Adrenal gland (tissue), 12 donors: ENCODE data around the gene MYH7. TPM values are rescaled to one million over a fixed set of nuclear protein-coding genes. Genes with fewer than 3 reads are reported as not detected.

Source experiments
- DNase-seq, 7 donors: peaks; one replicate each; pipeline ENCODE4 v3.0.0-alpha.2; 2019 to 2020
- H3K27ac ChIP-seq, 5 donors: fragments of 200-600 bp; sonication (generic) in 4 of 5; 1 replicate in 3 of 5; 2 replicates in 2 of 5; pipeline versions ENCODE4 v1.5.1 to v1.8.0; 2016 to 2020; ENCODE audit warnings: mild to moderate bottlenecking in 1 of 5
- H3K27me3 ChIP-seq: fragments of 200-600 bp; 2 replicates; pipeline ENCODE4 v1.8.0; 2021
- H3K36me3 ChIP-seq, 2 donors: fragments of 200-600 bp; replicated peaks in 1 of 2; 1 replicate in 1 of 2; 2 replicates in 1 of 2; pipeline versions ENCODE4 v1.5.1 to v1.8.0; 2018 to 2022
- H3K4me1 ChIP-seq, 2 donors: fragments of 200-600 bp; replicated peaks in 1 of 2; 1 replicate in 1 of 2; 2 replicates in 1 of 2; pipeline versions ENCODE4 v1.5.1 to v1.8.0; 2018 to 2021
- H3K4me3 ChIP-seq, 4 donors: fragments of 200-600 bp; sonication (generic) in 3 of 4; one replicate each; pipeline ENCODE4 v1.5.1; 2016 to 2018
- H3K9me3 ChIP-seq, 3 donors: fragments of 200-600 bp; sonication (generic) in 1 of 3; replicated peaks in 1 of 3; 1 replicate in 2 of 3; 2 replicates in 1 of 3; pipeline versions ENCODE4 v1.5.1 to v1.8.0; 2016 to 2021
- CTCF ChIP-seq, 6 experiments: fragments of 450-650 bp in 4 of 6; fragments of 200-600 bp in 2 of 6; sonication (generic) in 1 of 6; IDR thresholded peaks; 1 replicate in 5 of 6; 2 replicates in 1 of 6; pipeline versions ENCODE4 v1.5.1 to v1.8.0; 2016 to 2021; ENCODE audit warnings: antibody characterized with exemption in 6 of 6, mild to moderate bottlenecking in 2 of 6, moderate library complexity in 1 of 6
- POLR2A ChIP-seq, 2 donors: fragments of 450-650 bp; IDR thresholded peaks; one replicate each; pipeline ENCODE4 v1.6.1; 2017; ENCODE audit warnings: antibody characterized with exemption in 2 of 2, mild to moderate bottlenecking in 2 of 2, moderate library complexity in 1 of 2
- WGBS, 4 donors: extraction: QIAGEN DNeasy Blood & Tissue Kit in 2 of 4; methylation state at CpG; one replicate each; pipeline versions ENCODE4 v1.1.5 to v1.1.7; 2013 to 2017; 5-methylcytosine and 5-hydroxymethylcytosine counted together
- intact Hi-C, 2 donors: fragments of 100-400 bp; cut with DNase I; formaldehyde crosslinking; loops; one replicate each; pipeline versions ENCODE4 v1.14.1 to v1.15.0; 2022 to 2023
- polyA plus RNA-seq, 3 donors: library from polyadenylated mRNA; stranded (reverse); fragments of 200-250 nt in 2 of 3; fragments of 350-450 nt in 1 of 3; fragmentation: Illumina TruSeq in 1 of 3; extraction: RNeasy Lipid Tissue Mini Kit (QIAGEN cat#74804) in 1 of 3; gene quantifications; one replicate each; pipeline ENCODE4 v1.2.3, GENCODE V29; 2013 to 2014
- total RNA-seq, 9 donors: library from RNA; depleted of rRNA in 4 of 9; stranded (reverse); fragments of >200 nt in 4 of 9; fragments of 120-200 nt in 1 of 9; fragmentation: NEBNext Ultra II Directional in 1 of 9; extraction: Animal tissue kit (Norgen Biotek cat#: 25700) in 1 of 9; gene quantifications; one replicate each; pipeline versions ENCODE4 v1.1.0 to v1.2.4, GENCODE V29; 2013 to 2023
- donor health status: healthy with polysubstance abuse.
- donor health status: Bipolar disorder and iron deficiency.
- donor health status: DM: yes; HTN: yes; CAD: no.
- donor health status: DM: no; HTN: no; CAD: no.
- donor health status: DM: no; HTN: no; CAD: no.
- donor health status: DM: yes; HTN: yes; CAD: no.

The MYH7 gene
- total and polyA plus RNA-seq, 12 donors, result 0.06 to 7.1 (median 0.64) TPM; not detected in 4

GRCh38 chr14:23436327-23437132 lies 1.1 kb upstream of the MYH7 start:
- Histone ChIP-seq H3K27ac (peak overlapping the region in 1 of 5 donors; percentile 52), H3K36me3 (no peaks in the 10 kb centered on the region), H3K4me3 (no peak overlapping the region), H3K9me3 (no peaks in the 10 kb centered on the region), H3K27me3 (no peaks in the 10 kb centered on the region), H3K4me1 (no peaks in the 10 kb centered on the region)
- peak in 3 of 7 donors; percentile 6 to 89 (median 38) for DNase-seq
- TF ChIP-seq POLR2A (IDR thresholded peaks at IDR 0.05) (no peak), CTCF (IDR thresholded peaks at IDR 0.05) (no peak)
- 63 to 77% (median 75%) methylated on average over 12 to 15 of the region's 15 CpGs for whole genome bisulfite sequencing, 4 donors
- intact Hi-C loops, result no loop called here

DNA sequence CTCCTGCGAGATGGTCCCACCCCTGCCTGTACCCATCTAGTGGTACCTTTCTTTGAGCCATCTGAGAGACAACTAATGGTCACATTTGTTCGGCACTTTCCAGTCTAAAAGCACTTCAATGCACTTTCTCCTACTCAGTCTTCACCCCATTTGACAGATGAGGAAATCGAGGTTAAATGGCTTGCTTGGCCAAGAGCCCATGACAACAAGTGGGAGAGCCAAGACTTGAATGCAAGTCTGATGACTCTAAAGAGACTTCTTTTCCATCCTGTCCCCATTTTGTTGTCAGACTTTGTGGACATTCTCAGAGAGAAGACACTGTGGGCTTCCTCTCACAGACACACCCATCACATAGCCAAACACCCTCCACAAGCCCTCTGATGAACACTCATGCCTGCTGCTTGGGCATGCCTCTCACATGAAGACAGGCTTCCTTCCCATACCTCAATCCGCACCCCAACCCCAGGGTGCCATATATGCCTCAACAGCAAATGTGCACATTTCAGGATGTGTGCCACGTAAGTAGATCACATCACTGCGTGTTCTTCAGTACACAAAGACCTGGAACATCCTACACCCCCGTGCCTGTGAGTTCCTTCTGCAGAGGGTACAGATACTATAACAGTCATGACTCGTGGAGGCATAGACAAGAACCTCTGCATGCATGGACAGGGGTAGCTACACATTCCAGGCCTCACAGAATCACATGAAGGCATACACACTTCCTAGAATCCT lies 805 bp downstream of the MYH7 start:
- no peaks in the 10 kb centered on the region for H3K36me3 ChIP-seq
- no peak overlapping the region for H3K4me3 ChIP-seq
- WGBS, 4 donors, result 72 to 81% (median 76%) methylated on average over 5 to 8 of the region's 8 CpGs
- H3K4me1 ChIP-seq, result no peaks in the 10 kb centered on the region
- H3K27me3 ChIP-seq, result no peaks in the 10 kb centered on the region
- intact Hi-C loops, result no loop called here
- no peaks in the 10 kb centered on the region for H3K9me3 ChIP-seq
- TF ChIP-seq CTCF (IDR thresholded peaks at IDR 0.05) (no peak), POLR2A (IDR thresholded peaks at IDR 0.05) (no peak)
- H3K27ac ChIP-seq, result no peak overlapping the region
- DNase-seq, result peak in 1 of 7 donors; percentile 36

GRCh38 chr14:23433457-23433856 lies 2.0 kb downstream of the MYH7 start:
- intact Hi-C loops, result no loop called here
- H3K27ac ChIP-seq, result no peak overlapping the region
- no peak overlapping the region for H3K4me3 ChIP-seq
- whole genome bisulfite sequencing, 4 donors, result 73 to 94% (median 82%) methylated on average over 5 to 10 of the region's 10 CpGs
- TF ChIP-seq POLR2A (IDR thresholded peaks at IDR 0.05), result no peak
- TF ChIP-seq CTCF (IDR thresholded peaks at IDR 0.05), result no peak
- H3K4me1 ChIP-seq, result no peaks in the 10 kb centered on the region
- H3K36me3 ChIP-seq, result no peaks in the 10 kb centered on the region
- no peaks in the 10 kb centered on the region for H3K9me3 ChIP-seq
- H3K27me3 ChIP-seq, result no peaks in the 10 kb centered on the region
- peak in 1 of 7 donors; percentile 3 for DNase-seq

DNA sequence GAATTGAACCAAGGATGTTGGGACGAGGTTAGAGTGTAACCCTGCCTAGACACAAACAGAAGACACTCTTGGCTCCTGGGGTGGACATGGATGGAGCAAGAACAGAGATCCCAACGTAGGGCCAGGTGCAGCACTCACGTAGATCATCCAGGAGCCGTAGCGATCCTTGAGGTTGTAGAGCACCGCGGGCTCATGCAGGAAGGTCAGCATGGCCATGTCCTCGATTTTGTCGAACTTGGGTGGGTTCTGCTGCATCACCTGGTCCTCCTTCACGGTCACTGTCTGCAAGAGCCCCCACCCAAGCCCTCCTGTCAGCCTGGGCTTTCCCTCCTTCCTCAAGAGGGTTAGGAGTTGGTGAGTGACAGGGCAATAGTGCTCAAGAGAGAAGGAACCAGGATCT lies 2.5 kb downstream of the MYH7 start:
- no peak for TF ChIP-seq CTCF (IDR thresholded peaks at IDR 0.05)
- TF ChIP-seq POLR2A (IDR thresholded peaks at IDR 0.05), result no peak
- no peaks in the 10 kb centered on the region for H3K9me3 ChIP-seq
- H3K27me3 ChIP-seq, result no peaks in the 10 kb centered on the region
- intact Hi-C loops, result no loop called here
- no peaks in the 10 kb centered on the region for H3K36me3 ChIP-seq
- peak in 1 of 7 donors; percentile 10 for DNase-seq
- H3K4me3 ChIP-seq, result no peak overlapping the region
- 79 to 83% (median 80%) methylated on average over 9 to 10 of the region's 10 CpGs for WGBS, 4 donors
- H3K27ac ChIP-seq, result no peak overlapping the region
- H3K4me1 ChIP-seq, result no peaks in the 10 kb centered on the region
